H1 (cell line): ENCODE results near the gene ZNF614. TPM values are rescaled to one million over a fixed set of nuclear protein-coding genes. Genes with fewer than 3 reads are reported as not detected.

Source experiments
- CTCF ChIA-PET: fragments of 300-600 bp; sonication (Branson Sonifier 250); formaldehyde crosslinking; loops from one replicate; lab custom pipeline; 2021; ENCODE audit not compliant: partially characterized antibody; lab: Charles Lee
- POLR2A ChIA-PET: fragments of 300-600 bp; sonication (Branson Sonifier 250); formaldehyde crosslinking; loops from one replicate; lab custom pipeline; 2021; ENCODE audit warnings: inconsistent platforms; ENCODE audit not compliant: partially characterized antibody; lab: Charles Lee
- DNase-seq, 2 experiments: peaks; one replicate each; pipeline versions ENCODE4 v3.0.0 to v3.0.0-alpha.2; 2010 to 2022; ENCODE audit warnings: low spot score in 2 of 2, low read depth in 1 of 2, mixed read lengths in 1 of 2
- FAIRE-seq: peaks from 2 replicates; lab custom pipeline; 2011; peaks lifted over from hg19 to GRCh38; lab: Jason Lieb, UNC
- H2AFZ ChIP-seq: 2 replicates; pipeline ENCODE4 v1.8.1; 2012; ENCODE audit warnings: low read length, inconsistent platforms
- H2AK5ac ChIP-seq: 2 replicates; pipeline ENCODE4 v1.6.1; 2013; ENCODE audit warnings: low read depth, low read length
- H2BK120ac ChIP-seq: replicated peaks from 2 replicates; pipeline ENCODE3; 2013; ENCODE audit warnings: low read depth, low read length, inconsistent platforms
- H2BK12ac ChIP-seq: 2 replicates; pipeline ENCODE4 v1.6.1; 2013; ENCODE audit warnings: low read depth, low read length
- H2BK15ac ChIP-seq: 2 replicates; pipeline ENCODE4 v1.6.1; 2013; ENCODE audit warnings: low read length
- H2BK20ac ChIP-seq: 2 replicates; pipeline ENCODE4 v1.6.1; 2013; ENCODE audit warnings: low read length
- H2BK5ac ChIP-seq: 2 replicates; pipeline ENCODE4 v1.6.1; 2013; ENCODE audit warnings: low read depth, low read length
- H3K14ac ChIP-seq: 2 replicates; pipeline ENCODE4 v1.6.1; 2013; ENCODE audit warnings: inconsistent platforms; ENCODE audit not compliant: insufficient read length
- H3K18ac ChIP-seq: 2 replicates; pipeline ENCODE4 v1.6.1; 2013; ENCODE audit warnings: low read length; ENCODE audit errors: extremely low read depth
- H3K23ac ChIP-seq: 2 replicates; pipeline ENCODE4 v1.6.1; 2013; ENCODE audit warnings: inconsistent platforms; ENCODE audit not compliant: insufficient read length
- H3K23me2 ChIP-seq: 2 replicates; pipeline ENCODE4 v1.6.1; 2013; ENCODE audit warnings: low read depth, low read length
- H3K27ac ChIP-seq: 2 replicates; pipeline ENCODE4 v1.6.1; 2011; ENCODE audit warnings: low read depth, low read length, inconsistent platforms
- H3K27me3 ChIP-seq, 4 experiments: replicated peaks in 1 of 4; 1 replicate in 1 of 4; 2 replicates in 3 of 4; pipeline versions ENCODE4 v1.6.1 to v1.8.1; 2011 to 2013; ENCODE audit warnings: low read length in 3 of 4, mild to moderate bottlenecking in 3 of 4, inconsistent platforms in 2 of 4, mixed read lengths in 2 of 4, moderate library complexity in 1 of 4; ENCODE audit not compliant: control insufficient read depth in 3 of 4, insufficient read depth in 3 of 4; ENCODE audit errors: extremely low read depth in 1 of 4
- H3K36me3 ChIP-seq, 4 experiments: 2 replicates each; pipeline versions ENCODE4 v1.6.1 to v1.8.1; 2011 to 2013; ENCODE audit warnings: mild to moderate bottlenecking in 4 of 4, low read length in 3 of 4, moderate library complexity in 2 of 4, control low read depth in 1 of 4, inconsistent platforms in 1 of 4; ENCODE audit not compliant: insufficient read depth in 4 of 4, control insufficient read depth in 2 of 4
- H3K4ac ChIP-seq: replicated peaks from 2 replicates; pipeline ENCODE3; 2013; ENCODE audit warnings: low read length, low read depth, mixed read lengths, inconsistent platforms; ENCODE audit not compliant: insufficient read length
- H3K4me1 ChIP-seq, 4 experiments: replicated peaks in 1 of 4; 1 replicate in 1 of 4; 2 replicates in 3 of 4; pipeline versions ENCODE4 v1.6.1 to v1.8.1; 2011 to 2013; ENCODE audit warnings: low read length in 3 of 4, inconsistent platforms in 2 of 4, mixed read lengths in 1 of 4; ENCODE audit not compliant: insufficient read depth in 4 of 4, control insufficient read depth in 3 of 4
- H3K4me2 ChIP-seq, 2 experiments: 2 replicates each; pipeline versions ENCODE4 v1.6.1 to v1.8.1; 2011 to 2013; ENCODE audit warnings: low read depth in 2 of 2, low read length in 2 of 2, control low read depth in 1 of 2, inconsistent platforms in 1 of 2, mild to moderate bottlenecking in 1 of 2; ENCODE audit not compliant: insufficient read depth in 1 of 2
- H3K4me3 ChIP-seq, 4 experiments: fragments of 200-600, 300-600 bp in 1 of 4; sonication (generic), shearing (Covaris generic), sonication (Bioruptor Twin) in 1 of 4; 2 replicates each; pipeline versions ENCODE4 v1.5.1 to v1.8.1; 2011 to 2016; ENCODE audit warnings: low read length in 4 of 4, low read depth in 3 of 4, control low read depth in 2 of 4, inconsistent platforms in 2 of 4, mild to moderate bottlenecking in 2 of 4, mixed read lengths in 1 of 4, moderate library complexity in 1 of 4; ENCODE audit not compliant: insufficient read depth in 2 of 4; ENCODE audit errors: extremely low read depth in 1 of 4
- H3K56ac ChIP-seq: replicated peaks from 2 replicates; pipeline ENCODE3; 2013; ENCODE audit warnings: low read depth, mild to moderate bottlenecking, mixed read lengths, low read length, inconsistent platforms; ENCODE audit not compliant: insufficient read length
- H3K79me1 ChIP-seq: 2 replicates; pipeline ENCODE4 v1.6.1; 2013; ENCODE audit warnings: low read depth, low read length, control low read depth
- H3K79me2 ChIP-seq, 2 experiments: 2 replicates each; pipeline versions ENCODE4 v1.6.1 to v1.8.1; 2012 to 2013; ENCODE audit warnings: low read length in 2 of 2, mild to moderate bottlenecking in 2 of 2, inconsistent platforms in 1 of 2; ENCODE audit not compliant: insufficient read depth in 2 of 2, control insufficient read depth in 1 of 2
- H3K9ac ChIP-seq, 4 experiments: replicated peaks in 1 of 4; 1 replicate in 1 of 4; 2 replicates in 3 of 4; pipeline versions ENCODE4 v1.6.1 to v1.8.1; 2011 to 2013; ENCODE audit warnings: low read depth in 3 of 4, low read length in 3 of 4, control low read depth in 2 of 4, mild to moderate bottlenecking in 2 of 4, moderate library complexity in 2 of 4, inconsistent platforms in 1 of 4; ENCODE audit errors: extremely low read depth in 1 of 4
- H3K9me3 ChIP-seq, 2 experiments: 2 replicates each; pipeline versions ENCODE4 v1.6.1 to v1.8.1; 2012 to 2013; ENCODE audit warnings: mild to moderate bottlenecking in 2 of 2, moderate library complexity in 2 of 2, control low read depth in 1 of 2, inconsistent platforms in 1 of 2, low read depth in 1 of 2, low read length in 1 of 2, mixed read lengths in 1 of 2; ENCODE audit not compliant: insufficient read depth in 2 of 2
- H4K20me1 ChIP-seq, 2 experiments: replicated peaks in 1 of 2; 2 replicates each; pipeline versions ENCODE3 to v1.8.1; 2011 to 2013; ENCODE audit warnings: inconsistent platforms in 2 of 2, low read length in 2 of 2, mild to moderate bottlenecking in 1 of 2; ENCODE audit not compliant: insufficient read depth in 2 of 2, control insufficient read depth in 1 of 2
- H4K5ac ChIP-seq: 2 replicates; pipeline ENCODE4 v1.6.1; 2013; ENCODE audit warnings: low read length, low read depth, mixed read lengths, inconsistent platforms; ENCODE audit not compliant: insufficient read length
- H4K8ac ChIP-seq: 2 replicates; pipeline ENCODE4 v1.8.0; 2013; ENCODE audit warnings: mild to moderate bottlenecking, moderate library complexity, low read length, inconsistent platforms; ENCODE audit not compliant: insufficient read depth; ENCODE audit errors: extremely low read depth
- H4K91ac ChIP-seq: replicated peaks from 2 replicates; pipeline ENCODE3; 2013; ENCODE audit warnings: low read length, mixed read lengths, inconsistent platforms; ENCODE audit not compliant: insufficient read length
- CREB1 ChIP-seq: IDR thresholded peaks from 2 replicates; pipeline ENCODE4 v1.6.1; 2012; ENCODE audit warnings: inconsistent platforms
- CTBP2 ChIP-seq: IDR thresholded peaks from 2 replicates; pipeline ENCODE4 v1.7.0; 2011; ENCODE audit warnings: borderline replicate concordance, mild to moderate bottlenecking, moderate library complexity, mixed read lengths, low read length; ENCODE audit not compliant: insufficient read depth, insufficient read length
- POLR2A ChIP-seq, 2 experiments: IDR thresholded peaks; 1 replicate in 1 of 2; 2 replicates in 1 of 2; pipeline ENCODE4 v1.6.1; 2011; ENCODE audit warnings: low read depth in 2 of 2, low read length in 2 of 2, mild to moderate bottlenecking in 2 of 2; ENCODE audit errors: control extremely low read depth in 1 of 2
- RAD21 ChIP-seq, 2 experiments: IDR thresholded peaks in 1 of 2; conservative IDR thresholded peaks in 1 of 2; 2 replicates each; pipeline ENCODE4 v1.6.1; 2011; ENCODE audit warnings: low read depth in 2 of 2, low read length in 2 of 2, improper control_type of control experiment in 1 of 2, inconsistent platforms in 1 of 2, mild to moderate bottlenecking in 1 of 2, moderate library complexity in 1 of 2
- TCF12 ChIP-seq: IDR thresholded peaks from 2 replicates; pipeline ENCODE4 v1.6.1; 2011; ENCODE audit warnings: low read depth, mild to moderate bottlenecking, low read length
- TEAD4 ChIP-seq: IDR thresholded peaks from 2 replicates; pipeline ENCODE4 v1.6.1; 2012; ENCODE audit warnings: low read depth, low read length, inconsistent platforms, mixed read lengths
- ZNF274 ChIP-seq: IDR thresholded peaks from 2 replicates; pipeline ENCODE4 v1.7.0; 2012; ENCODE audit warnings: low read length, borderline replicate concordance; ENCODE audit errors: extremely low read depth
- WGBS, 2 experiments: shearing (Covaris generic) in 1 of 2; methylation state at CpG; one replicate each; pipeline versions ENCODE4 v1.1.6 to v1.1.7; 2013 to 2015; ENCODE audit warnings: low lambda C conversion rate in 2 of 2, mixed read lengths in 2 of 2, inconsistent platforms in 1 of 2, low coverage in 1 of 2, missing lambda C conversion rate in 1 of 2; ENCODE audit not compliant: insufficient replicate concordance in 2 of 2, insufficient coverage in 1 of 2, insufficient read length in 1 of 2; ENCODE audit errors: extremely low coverage in 1 of 2, missing lambda C conversion rate in 1 of 2; 5-methylcytosine and 5-hydroxymethylcytosine counted together
- polyA plus RNA-seq, 7 experiments: library from polyadenylated mRNA; depleted of rRNA in 3 of 7; stranded (reverse) in 5 of 7; unstranded in 2 of 7; fragments of >200 nt in 5 of 7; fragments of 200-250 nt in 2 of 7; gene quantifications; 1 replicate in 5 of 7; 2 replicates in 1 of 7; 4 replicates in 1 of 7; pipeline versions ENCODE4 v1.2.1 to v1.2.3, GENCODE V29; 2011 to 2013; ENCODE audit warnings: missing spikeins in 2 of 7, mixed read lengths in 2 of 7
- total RNA-seq: library from RNA; stranded (reverse); fragmentation: NEBNext Ultra II Directional; extraction: Animal tissue kit (Norgen Biotek cat#: 25700); gene quantifications from 2 replicates; pipeline ENCODE4 v1.2.1, GENCODE V29; 2021

ZNF614 gene
- total and polyA plus RNA-seq, 2 of the 8 experiments (the other 6 are each of a cell fraction or from before 2014, with no cell fraction given) = 4.7 to 18.7 TPM

DNA sequence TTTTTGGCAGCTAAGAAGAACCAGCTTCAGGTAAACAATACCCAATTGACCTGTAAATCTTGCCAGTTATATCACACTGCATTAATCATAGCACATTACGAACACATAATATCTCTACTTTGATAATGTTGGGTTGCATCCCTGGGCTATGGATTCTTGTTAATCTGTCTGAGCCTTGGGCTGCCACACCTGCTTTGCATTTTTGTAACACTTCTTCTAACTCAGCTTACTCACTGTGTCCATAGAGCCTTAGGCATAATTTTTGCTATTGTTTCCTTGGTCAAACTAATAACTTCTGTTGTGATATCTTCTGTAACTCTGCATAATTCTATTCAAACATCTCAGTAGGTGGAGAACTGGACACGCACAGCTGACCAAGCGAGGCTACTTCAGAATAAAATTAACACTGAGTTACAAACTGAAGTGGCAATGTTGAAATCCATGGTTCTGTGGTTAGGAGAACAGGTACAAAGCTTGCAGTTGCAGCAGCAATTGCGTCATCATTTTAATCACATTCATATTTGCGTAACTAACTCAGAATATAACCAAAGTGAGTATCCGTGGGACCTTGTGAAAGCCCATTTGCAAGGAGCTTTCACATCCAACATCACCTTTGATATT lies 48.0 kb downstream of the ZNF614 start:
- peaks cover 17 to 34% of the 10 kb centered on the region in 2 experiments for H3K9me3 ChIP-seq
- H2BK15ac ChIP-seq = no peak overlapping the region

More for the DNA sequence above, 48.0 kb downstream of the ZNF614 start:
- Histone ChIP-seq H4K5ac (no peak overlapping the region), H2AFZ (no peak overlapping the region), H3K56ac (no peak overlapping the region), H3K9ac (no peak overlapping the region), H3K4me3 (no peak overlapping the region), H2BK20ac (no peak overlapping the region), H2BK12ac (no peak overlapping the region), H3K18ac (no peak overlapping the region), H3K79me2 (peaks cover 0 to 61% of the 10 kb centered on the region in 2 experiments; a peak in 2 of 4 replicates), H4K20me1 (no peaks in the 10 kb centered on the region), H2BK5ac (no peak overlapping the region), H3K79me1 (no peaks in the 10 kb centered on the region), H3K23ac (no peak overlapping the region), H3K14ac (no peak overlapping the region), H3K27ac (no peak overlapping the region), H2AK5ac (no peak overlapping the region), H3K4ac (no peak overlapping the region), H3K4me1 (no peaks in the 10 kb centered on the region), H3K23me2 (no peaks in the 10 kb centered on the region), H3K27me3 (no peaks in the 10 kb centered on the region), H4K91ac (no peak overlapping the region), H2BK120ac (no peak overlapping the region), H4K8ac (no peak overlapping the region), H3K36me3 (peaks cover 0 to 11% (median 0%) of the 10 kb centered on the region in 4 experiments; a peak in 3 of 8 replicates), H3K4me2 (no peak overlapping the region)
- ChIA-PET POLR2A (interaction anchor here (1.4 kb wide), 1 partner anchor 79 kb away, joined by 5 read pairs; no protein-coding TSS in a partner anchor), CTCF (no interaction called here)
- DNase-seq (no peak), FAIRE-seq (no peak)
- TF ChIP-seq CTBP2 (no peak), TEAD4 (no peak), TCF12 (no peak), CREB1 (no peak), POLR2A (IDR thresholded peaks at IDR 0.05; ENCODE audit: control extremely low read depth in 1 of 2, low read depth in 2 of 2, low read length in 2 of 2) (no peak), ZNF274 (no peak), RAD21 (IDR thresholded peaks at IDR 0.05 in 1 of 2, conservative IDR thresholded peaks at IDR 0.05 in 1 of 2; ENCODE audit: low read depth in 2 of 2, low read length in 2 of 2) (no peak)
- 90% methylated on average over 6 of the region's 6 CpGs; no CpG with 5 or more reads in 1 of the 2 experiments for WGBS, 2 experiments
